GM12873 (cell line): ENCODE measurements around the gene ARHGAP33.

Experiments used
- TF ChIP-seq, protein P1 (sequence below): IDR thresholded peaks from 2 replicates; pipeline ENCODE4 v1.5.1; 2012; ENCODE audit warnings: low read depth, mild to moderate bottlenecking, moderate library complexity, low read length, control low read depth; ENCODE audit not compliant: insufficient read depth; ENCODE audit errors: missing control alignments

ARHGAP33 gene

DNA sequence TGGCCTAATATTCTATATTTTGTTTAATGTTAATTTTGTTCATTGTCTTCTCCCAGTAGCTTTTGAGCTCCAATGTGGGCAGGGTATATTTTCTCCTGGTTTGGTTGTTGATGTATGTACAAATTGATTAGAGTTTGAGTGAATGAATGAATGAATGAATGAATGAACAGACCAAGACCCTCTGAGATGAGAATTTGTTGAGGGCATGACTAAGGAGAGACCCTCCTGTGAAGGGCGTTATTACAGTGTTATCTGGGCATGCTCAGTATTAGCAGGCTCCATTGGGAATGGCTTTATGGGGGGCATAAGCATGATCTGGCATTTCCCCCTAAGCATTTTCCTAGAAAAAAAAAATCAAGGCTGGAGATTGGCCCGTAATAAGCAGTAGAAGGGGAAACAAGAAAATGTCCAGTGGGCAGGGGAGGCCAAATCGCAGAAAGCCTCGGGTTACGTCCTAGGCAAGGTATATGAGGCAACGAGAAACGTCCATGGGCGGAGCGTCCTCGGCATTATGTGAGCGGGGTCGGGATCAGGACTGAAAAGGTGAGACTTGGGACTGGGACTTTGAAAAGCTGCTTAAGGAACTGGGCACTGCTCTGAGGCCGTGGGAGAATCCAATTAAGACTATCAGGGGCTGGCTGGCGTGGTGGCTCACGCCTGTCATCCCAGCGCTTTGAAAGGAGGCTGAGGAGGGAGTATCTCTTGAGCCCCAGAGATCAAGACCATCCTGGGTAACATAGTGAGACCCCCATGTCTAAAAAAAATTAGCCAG, 904 bp upstream of the ARHGAP33 start:
- TF ChIP-seq, protein P1, sequence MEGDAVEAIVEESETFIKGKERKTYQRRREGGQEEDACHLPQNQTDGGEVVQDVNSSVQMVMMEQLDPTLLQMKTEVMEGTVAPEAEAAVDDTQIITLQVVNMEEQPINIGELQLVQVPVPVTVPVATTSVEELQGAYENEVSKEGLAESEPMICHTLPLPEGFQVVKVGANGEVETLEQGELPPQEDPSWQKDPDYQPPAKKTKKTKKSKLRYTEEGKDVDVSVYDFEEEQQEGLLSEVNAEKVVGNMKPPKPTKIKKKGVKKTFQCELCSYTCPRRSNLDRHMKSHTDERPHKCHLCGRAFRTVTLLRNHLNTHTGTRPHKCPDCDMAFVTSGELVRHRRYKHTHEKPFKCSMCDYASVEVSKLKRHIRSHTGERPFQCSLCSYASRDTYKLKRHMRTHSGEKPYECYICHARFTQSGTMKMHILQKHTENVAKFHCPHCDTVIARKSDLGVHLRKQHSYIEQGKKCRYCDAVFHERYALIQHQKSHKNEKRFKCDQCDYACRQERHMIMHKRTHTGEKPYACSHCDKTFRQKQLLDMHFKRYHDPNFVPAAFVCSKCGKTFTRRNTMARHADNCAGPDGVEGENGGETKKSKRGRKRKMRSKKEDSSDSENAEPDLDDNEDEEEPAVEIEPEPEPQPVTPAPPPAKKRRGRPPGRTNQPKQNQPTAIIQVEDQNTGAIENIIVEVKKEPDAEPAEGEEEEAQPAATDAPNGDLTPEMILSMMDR = no peak

DNA sequence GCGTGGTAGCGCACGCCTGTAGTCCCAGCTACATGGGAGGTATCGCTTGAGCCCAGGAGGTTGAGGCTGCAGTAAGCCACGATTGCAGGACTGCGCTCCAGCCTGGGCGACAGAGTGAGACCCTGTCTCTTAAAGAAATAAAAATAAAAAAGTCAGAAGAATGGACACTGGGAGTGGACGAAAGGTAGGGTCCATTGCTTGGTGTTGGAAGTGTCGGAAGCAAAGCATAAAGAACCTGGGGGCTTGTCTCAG, 392 bp upstream of the ARHGAP33 start:
- TF ChIP-seq, protein P1 = no peak

DNA sequence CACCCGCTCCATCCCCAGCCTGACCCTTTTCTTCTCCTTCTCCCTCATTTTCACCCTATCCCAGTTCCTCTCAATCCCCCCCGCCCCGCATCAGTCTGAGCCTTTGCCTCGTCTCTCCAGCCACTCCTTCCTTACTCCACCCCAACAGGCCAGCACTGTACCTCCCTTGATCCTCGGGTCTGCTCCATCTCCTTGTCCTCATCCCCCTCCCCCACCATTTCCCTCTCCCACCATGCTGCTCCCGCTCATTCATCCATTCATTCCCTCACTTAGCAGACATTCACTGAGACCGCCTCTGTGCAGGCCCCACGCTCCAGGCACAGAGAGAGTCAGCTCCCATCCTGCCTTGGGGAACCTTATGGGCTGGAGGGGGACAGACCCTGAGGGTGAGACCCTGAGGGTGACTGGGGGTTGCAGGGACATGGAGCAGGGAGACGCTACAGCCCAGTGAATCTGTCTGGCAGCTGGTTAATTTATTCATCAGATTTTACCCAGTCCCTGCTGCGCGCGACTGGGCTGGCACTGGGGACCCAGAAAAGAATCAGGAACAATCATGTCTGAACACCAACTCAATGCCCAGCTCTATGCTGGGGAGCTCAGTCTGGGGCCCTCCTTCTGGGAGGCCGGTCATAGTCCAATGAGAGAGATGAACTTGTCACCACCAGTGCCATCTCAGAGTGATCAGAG, 881 bp downstream of the ARHGAP33 start:
- TF ChIP-seq, protein P1 = no peak

DNA sequence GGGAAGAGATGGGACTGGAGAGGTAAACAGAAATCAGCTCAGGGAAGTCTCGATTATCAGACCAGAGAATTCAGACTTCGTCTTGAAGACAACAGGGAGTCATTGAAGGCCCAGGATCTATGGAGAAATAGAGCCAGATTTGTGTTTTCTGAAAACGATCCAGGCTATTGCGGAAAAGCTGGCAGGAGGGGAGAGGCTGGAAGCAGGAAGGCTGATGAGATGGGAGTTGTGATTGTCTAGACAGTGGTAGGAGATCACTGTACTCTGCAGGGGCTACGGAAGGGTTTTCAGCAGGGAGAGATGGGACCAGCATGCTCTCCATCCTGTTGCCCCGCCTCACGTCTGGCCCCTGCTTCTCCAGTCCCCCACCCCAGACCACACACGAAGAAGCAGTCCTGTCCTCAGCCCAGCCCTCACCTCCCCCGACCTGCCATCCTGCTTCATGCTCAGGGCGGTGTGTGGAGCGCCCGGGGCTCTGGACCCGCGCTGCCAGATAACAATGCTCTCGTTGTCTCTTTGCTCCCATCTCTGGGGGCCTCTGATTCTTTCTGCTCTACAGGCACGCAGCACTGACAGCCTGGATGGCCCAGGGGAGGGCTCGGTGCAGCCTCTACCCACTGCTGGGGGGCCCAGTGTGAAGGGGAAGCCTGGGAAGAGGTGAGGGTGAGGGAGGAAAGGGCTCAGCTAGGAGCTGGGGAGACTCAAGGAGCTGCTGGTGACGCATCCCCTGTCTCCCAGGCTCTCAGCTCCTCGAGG, 1.9 kb downstream of the ARHGAP33 start:
- TF ChIP-seq, protein P1 = no peak

DNA sequence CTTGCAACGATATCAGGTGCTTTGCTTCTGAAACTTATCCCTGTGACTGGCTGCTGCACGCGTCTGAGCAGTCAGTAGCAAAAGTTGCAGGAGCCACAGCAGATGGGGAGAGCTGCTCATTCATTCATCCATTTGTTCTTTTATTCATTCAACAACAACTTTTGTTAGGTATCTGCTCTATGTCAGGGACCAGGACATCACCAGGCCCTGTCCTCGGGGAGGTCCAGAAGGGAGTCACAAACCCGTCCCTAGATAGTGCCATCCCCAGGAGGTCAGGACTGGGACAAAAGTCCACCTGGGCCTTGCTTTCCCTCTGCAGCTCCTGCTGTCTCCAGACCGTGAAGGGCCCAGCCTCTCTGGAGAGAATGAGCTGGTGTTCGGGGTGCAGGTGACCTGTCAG, 2.6 kb downstream of the ARHGAP33 start:
- TF ChIP-seq, protein P1 = no peak

DNA sequence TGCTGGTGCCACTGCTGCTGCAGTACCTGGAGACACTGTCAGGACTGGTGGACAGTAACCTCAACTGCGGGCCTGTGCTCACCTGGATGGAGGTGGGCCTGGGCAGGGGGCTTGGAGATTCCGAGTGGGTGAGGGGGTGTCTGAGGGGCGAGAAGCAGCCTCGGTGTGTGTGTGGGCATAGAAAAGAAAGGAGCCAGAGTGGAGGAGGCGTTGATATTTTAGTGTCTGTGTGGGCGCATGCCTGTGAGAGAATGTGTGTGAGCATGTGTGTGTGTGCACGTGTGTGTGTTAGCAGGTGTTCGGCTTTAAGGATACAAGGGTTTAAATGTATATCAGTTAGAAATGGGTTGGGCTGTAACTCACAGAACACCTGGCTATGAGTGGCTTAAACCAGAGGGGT, 3.7 kb downstream of the ARHGAP33 start:
- TF ChIP-seq, protein P1 = no peak

DNA sequence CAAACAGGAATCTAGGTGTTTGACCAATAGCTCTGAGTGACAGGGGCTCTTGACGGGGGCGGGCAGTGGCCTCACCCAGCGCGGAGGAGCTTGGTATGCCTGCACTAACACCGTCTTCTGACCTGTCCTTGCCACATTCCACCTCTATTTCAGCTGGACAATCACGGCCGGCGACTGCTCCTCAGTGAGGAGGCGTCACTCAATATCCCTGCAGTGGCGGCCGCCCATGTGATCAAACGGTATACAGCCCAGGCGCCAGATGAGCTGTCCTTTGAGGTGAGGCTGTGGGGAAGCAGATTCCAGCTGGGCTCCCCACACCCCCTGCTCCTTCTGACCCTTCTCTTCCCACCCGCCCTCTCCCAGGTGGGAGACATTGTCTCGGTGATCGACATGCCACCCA, 4.7 kb downstream of the ARHGAP33 start:
- TF ChIP-seq, protein P1 = no peak
